DND-41 (cell line): Measurements from ENCODE around the gene XRCC5.

Experiments
- ATAC-seq: fragments of 200-7000 bp; cut with Tn5 transposase; 3 replicates; pipeline ENCODE4 v1.9.1; 2021; ENCODE audit warnings: low read depth; ENCODE audit not compliant: insufficient read depth
- DNase-seq: peaks from one replicate; pipeline ENCODE4 v3.0.0-alpha.2; 2020
- H2AFZ ChIP-seq: 2 replicates; pipeline ENCODE4 v1.6.0; 2012; ENCODE audit warnings: low read depth, low read length
- H3K27ac ChIP-seq: 2 replicates; pipeline ENCODE4 v1.5.1; 2012; ENCODE audit warnings: low read length, inconsistent platforms
- H3K27me3 ChIP-seq: fragments of 200-600 bp; sonication (generic); 2 replicates; pipeline ENCODE4 v1.6.0; 2012; ENCODE audit warnings: low read length, mild to moderate bottlenecking, inconsistent platforms; ENCODE audit not compliant: insufficient read depth, poor library complexity
- H3K36me3 ChIP-seq: 2 replicates; pipeline ENCODE4 v1.5.1; 2012; ENCODE audit warnings: low read length, inconsistent platforms; ENCODE audit not compliant: insufficient read depth
- H3K4me1 ChIP-seq: 2 replicates; pipeline ENCODE4 v1.5.1; 2012; ENCODE audit warnings: mild to moderate bottlenecking, low read length; ENCODE audit not compliant: insufficient read depth
- H3K4me2 ChIP-seq: 2 replicates; pipeline ENCODE4 v1.6.0; 2012; ENCODE audit warnings: mild to moderate bottlenecking, moderate library complexity, low read length, inconsistent platforms; ENCODE audit not compliant: insufficient read depth
- H3K4me3 ChIP-seq, 2 experiments: fragments of 200-600 bp in 1 of 2; shearing (Covaris generic) in 1 of 2; 2 replicates each; pipeline ENCODE4 v1.5.1; 2012 to 2016; ENCODE audit warnings: inconsistent platforms in 2 of 2, low read length in 2 of 2, mild to moderate bottlenecking in 2 of 2, low read depth in 1 of 2, moderate library complexity in 1 of 2
- H3K79me2 ChIP-seq: 2 replicates; pipeline ENCODE4 v1.6.0; 2012; ENCODE audit warnings: low read length, inconsistent platforms; ENCODE audit not compliant: insufficient read depth
- H3K9ac ChIP-seq: 2 replicates; pipeline ENCODE4 v1.6.0; 2012; ENCODE audit warnings: low read depth, mild to moderate bottlenecking, inconsistent platforms, low read length, moderate library complexity
- H3K9me3 ChIP-seq: 2 replicates; pipeline ENCODE4 v1.5.1; 2012; ENCODE audit warnings: low read length, moderate library complexity, mild to moderate bottlenecking, inconsistent platforms; ENCODE audit not compliant: insufficient read depth, severe bottlenecking
- H4K20me1 ChIP-seq: 2 replicates; pipeline ENCODE4 v1.6.0; 2012; ENCODE audit warnings: low read length; ENCODE audit not compliant: insufficient read depth
- EZH2 ChIP-seq: IDR thresholded peaks from 3 replicates; pipeline ENCODE4 v1.6.1; 2012; ENCODE audit warnings: borderline replicate concordance, low read depth, mild to moderate bottlenecking, moderate library complexity, low read length, inconsistent platforms; ENCODE audit not compliant: severe bottlenecking
- TF ChIP-seq, protein P1 (sequence below): IDR thresholded peaks from 2 replicates; pipeline ENCODE4 v1.5.1; 2012; ENCODE audit warnings: borderline replicate concordance, low read length, moderate library complexity, mild to moderate bottlenecking; ENCODE audit not compliant: poor library complexity, severe bottlenecking; ENCODE audit errors: extremely low read depth

The XRCC5 gene

DNA sequence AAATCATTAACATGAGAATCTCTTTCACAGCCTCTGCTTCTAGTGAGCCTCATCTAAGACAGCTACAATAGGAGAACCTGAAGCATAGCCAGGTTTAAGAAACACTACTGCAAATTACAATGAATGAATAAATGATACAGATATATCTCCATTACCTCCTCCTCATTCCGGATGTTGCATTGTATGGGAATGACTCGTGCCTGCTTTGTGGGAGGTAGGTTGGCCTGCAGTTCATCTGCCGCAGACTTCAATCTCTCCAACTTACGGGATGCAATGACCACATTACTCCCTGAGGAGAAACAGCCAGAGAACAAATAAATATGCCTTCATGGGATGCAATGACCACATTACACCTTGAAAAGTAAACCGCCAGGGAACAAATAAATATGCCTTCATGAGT, 42.9 kb upstream of the XRCC5 start:
- Histone ChIP-seq H3K9me3 (no peaks in the 10 kb centered on the region), H3K27ac (no peak overlapping the region), H4K20me1 (no peaks in the 10 kb centered on the region), H3K9ac (no peak overlapping the region), H3K27me3 (no peaks in the 10 kb centered on the region), H3K4me1 (no peaks in the 10 kb centered on the region), H3K79me2 (no peaks in the 10 kb centered on the region), H3K4me2 (no peak overlapping the region), H2AFZ (no peak overlapping the region), H3K36me3 (no peaks in the 10 kb centered on the region), H3K4me3 (no peak overlapping the region)
- DNase-seq (no peak), ATAC-seq (no peak)
- TF ChIP-seq, protein P1, sequence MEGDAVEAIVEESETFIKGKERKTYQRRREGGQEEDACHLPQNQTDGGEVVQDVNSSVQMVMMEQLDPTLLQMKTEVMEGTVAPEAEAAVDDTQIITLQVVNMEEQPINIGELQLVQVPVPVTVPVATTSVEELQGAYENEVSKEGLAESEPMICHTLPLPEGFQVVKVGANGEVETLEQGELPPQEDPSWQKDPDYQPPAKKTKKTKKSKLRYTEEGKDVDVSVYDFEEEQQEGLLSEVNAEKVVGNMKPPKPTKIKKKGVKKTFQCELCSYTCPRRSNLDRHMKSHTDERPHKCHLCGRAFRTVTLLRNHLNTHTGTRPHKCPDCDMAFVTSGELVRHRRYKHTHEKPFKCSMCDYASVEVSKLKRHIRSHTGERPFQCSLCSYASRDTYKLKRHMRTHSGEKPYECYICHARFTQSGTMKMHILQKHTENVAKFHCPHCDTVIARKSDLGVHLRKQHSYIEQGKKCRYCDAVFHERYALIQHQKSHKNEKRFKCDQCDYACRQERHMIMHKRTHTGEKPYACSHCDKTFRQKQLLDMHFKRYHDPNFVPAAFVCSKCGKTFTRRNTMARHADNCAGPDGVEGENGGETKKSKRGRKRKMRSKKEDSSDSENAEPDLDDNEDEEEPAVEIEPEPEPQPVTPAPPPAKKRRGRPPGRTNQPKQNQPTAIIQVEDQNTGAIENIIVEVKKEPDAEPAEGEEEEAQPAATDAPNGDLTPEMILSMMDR: no peak
- no peak for TF ChIP-seq EZH2

DNA sequence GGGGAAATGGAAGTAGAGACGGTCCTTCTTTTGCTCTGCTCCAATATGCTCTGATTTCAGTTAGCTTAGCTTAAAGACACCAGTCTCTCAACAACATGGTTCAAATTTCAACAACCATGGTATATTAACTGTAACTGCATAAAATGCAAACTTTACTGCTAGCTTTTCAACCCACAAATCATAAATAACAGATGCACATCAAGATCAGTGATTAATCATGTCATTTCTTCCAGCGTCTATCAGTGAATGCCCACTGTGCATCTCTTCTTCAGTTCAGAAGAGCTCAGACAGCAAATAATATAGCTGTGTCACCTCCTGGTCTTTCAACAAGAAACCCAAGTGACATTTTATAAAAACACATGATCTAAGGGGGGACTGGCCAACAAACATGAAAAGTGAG, 40.1 kb upstream of the XRCC5 start:
- Histone ChIP-seq H3K27me3 (no peaks in the 10 kb centered on the region), H4K20me1 (no peaks in the 10 kb centered on the region), H3K36me3 (no peaks in the 10 kb centered on the region), H3K9ac (no peak overlapping the region), H3K4me3 (no peak overlapping the region), H3K27ac (no peak overlapping the region), H3K9me3 (no peaks in the 10 kb centered on the region), H2AFZ (no peak overlapping the region), H3K4me1 (no peaks in the 10 kb centered on the region), H3K79me2 (no peaks in the 10 kb centered on the region), H3K4me2 (no peak overlapping the region)
- ATAC-seq: no peak
- TF ChIP-seq EZH2: no peak
- TF ChIP-seq, protein P1: no peak
- DNase-seq: no peak

DNA sequence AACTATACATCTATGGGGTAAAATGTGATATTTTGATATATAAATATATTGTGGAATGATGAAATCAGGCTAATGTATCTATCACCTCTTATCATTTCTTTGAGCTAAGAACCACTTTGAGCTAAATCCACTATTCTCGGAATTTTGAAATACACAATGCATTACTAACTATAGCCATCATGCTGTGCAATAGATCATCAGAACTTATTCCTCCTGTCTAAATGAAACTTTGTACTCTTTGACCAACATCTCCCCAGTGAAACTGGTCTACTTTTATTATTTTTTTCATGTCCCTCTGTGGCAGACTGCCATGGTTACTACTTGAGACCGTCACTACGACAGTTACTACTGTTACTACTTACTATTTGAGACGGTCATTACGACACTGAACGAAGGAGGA, 39.0 kb upstream of the XRCC5 start:
- no peaks in the 10 kb centered on the region for H3K4me1 ChIP-seq
- no peak overlapping the region for H2AFZ ChIP-seq
- H3K9me3 ChIP-seq: no peaks in the 10 kb centered on the region
- H3K27me3 ChIP-seq: no peaks in the 10 kb centered on the region
- H3K36me3 ChIP-seq: no peaks in the 10 kb centered on the region
- no peak overlapping the region for H3K4me2 ChIP-seq
- H3K27ac ChIP-seq: no peak overlapping the region
- no peak overlapping the region for H3K4me3 ChIP-seq
- ATAC-seq: no peak
- no peaks in the 10 kb centered on the region for H3K79me2 ChIP-seq
- no peaks in the 10 kb centered on the region for H4K20me1 ChIP-seq
- no peak overlapping the region for H3K9ac ChIP-seq
- TF ChIP-seq, protein P1: no peak
- TF ChIP-seq EZH2: no peak
- DNase-seq: no peak

DNA sequence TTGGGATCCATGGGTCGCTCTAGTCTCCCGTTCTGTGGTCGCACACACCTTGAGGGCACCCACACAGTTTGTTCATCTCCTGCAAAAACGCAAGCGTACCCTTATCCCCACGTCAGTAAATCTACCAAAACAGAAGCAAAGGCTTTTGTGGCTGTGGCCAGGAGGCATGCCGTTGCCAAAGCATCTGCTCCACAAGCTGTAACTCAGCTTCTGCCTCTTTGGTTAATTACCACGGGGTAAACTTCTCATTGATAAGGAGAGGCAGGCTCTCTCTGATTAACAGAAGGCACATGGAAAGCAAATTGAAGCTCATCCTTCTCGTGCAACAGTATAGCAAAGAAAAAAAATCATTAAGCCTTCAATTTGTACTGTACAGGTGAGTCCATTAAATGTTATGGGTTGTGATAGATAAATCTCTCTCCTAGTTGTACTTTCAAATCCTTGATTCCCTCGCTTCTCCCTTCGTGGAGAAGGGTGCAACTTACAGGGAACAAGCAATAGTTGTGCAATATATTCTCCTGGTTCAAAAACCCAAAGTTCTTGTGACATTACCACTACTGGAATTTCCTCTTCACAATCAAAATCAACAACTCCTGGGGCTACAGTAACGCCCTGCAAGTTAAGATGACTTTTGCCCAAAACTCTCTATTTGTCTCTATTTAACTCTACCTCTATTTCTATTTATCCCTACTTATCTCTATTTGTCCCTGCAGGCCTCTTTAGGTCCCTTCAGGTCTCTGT, 37.9 kb upstream of the XRCC5 start:
- no peak overlapping the region for H3K27ac ChIP-seq
- no peak overlapping the region for H3K4me2 ChIP-seq
- ATAC-seq (no peak), DNase-seq (no peak)
- H4K20me1 ChIP-seq: no peaks in the 10 kb centered on the region
- no peaks in the 10 kb centered on the region for H3K9me3 ChIP-seq
- no peaks in the 10 kb centered on the region for H3K36me3 ChIP-seq
- no peak overlapping the region for H3K4me3 ChIP-seq
- H3K79me2 ChIP-seq: no peaks in the 10 kb centered on the region
- H2AFZ ChIP-seq: no peak overlapping the region
- no peaks in the 10 kb centered on the region for H3K4me1 ChIP-seq
- H3K9ac ChIP-seq: no peak overlapping the region
- H3K27me3 ChIP-seq: no peaks in the 10 kb centered on the region
- no peak for TF ChIP-seq EZH2
- TF ChIP-seq, protein P1: no peak
